ENCODE data around the gene USP16.
"Not testable (repeated sequence)": the region's sequence is repeated elsewhere in the genome, so short reads cannot be mapped to it uniquely, and the experiment has no call there.

The USP16 gene

GRCh38 chr21:29024474-29025327 is at the start of gene USP16:
Gene USP16 (plus strand): TSS chr21:29024668. CDS start chr21:29027914, 3,246 bp downstream.
- DNase-seq (ENCODE audit: low spot score in 2 of 2) (peak; percentile 92 to 94), ATAC-seq (ENCODE audit: low read depth) (peak; percentile 87)
- Mint-ChIP-seq H3K27ac (peak within 1 kb of the TSS; percentile 95), H3K36me3 (no peaks in the 10 kb centered on the region), H3K9me3 (no peaks in the 10 kb centered on the region), H3K27me3 (no peaks in the 10 kb centered on the region), H3K4me3 (peak within 1 kb of the TSS; percentile 97), H3K4me1 (peaks cover 16% of the 10 kb centered on the region)

- peak overlapping the region; percentile 62 for H3K27ac Mint-ChIP-seq
Observed at GRCh38 chr21:28975397-28975796, 49.1 kb upstream of the USP16 start.

GRCh38 chr21:28979092-28979491 is 45.4 kb upstream of the USP16 start:
- no peak for ATAC-seq (ENCODE audit: low read depth)
- H3K9me3 Mint-ChIP-seq = no peaks in the 10 kb centered on the region
- no peak overlapping the region for H3K27ac Mint-ChIP-seq

More at GRCh38 chr21:28975397-28975796, 49.1 kb upstream of the USP16 start:
- no peaks in the 10 kb centered on the region for H3K27me3 Mint-ChIP-seq
- no peak for ATAC-seq (ENCODE audit: low read depth)
- H3K36me3 Mint-ChIP-seq = peaks cover 23% of the 10 kb centered on the region
- DNase-seq (ENCODE audit: low spot score in 2 of 2) = no peak
- H3K4me1 Mint-ChIP-seq = peaks cover 4% of the 10 kb centered on the region
- H3K4me3 Mint-ChIP-seq = no peak overlapping the region
- H3K9me3 Mint-ChIP-seq = no peaks in the 10 kb centered on the region

GRCh38 chr21:28982637-28983036 is 41.8 kb upstream of the USP16 start:
- Mint-ChIP-seq H3K9me3 (no peaks in the 10 kb centered on the region), H3K4me1 (peaks cover 3% of the 10 kb centered on the region), H3K27ac (no peak overlapping the region), H3K4me3 (no peak overlapping the region), H3K27me3 (no peaks in the 10 kb centered on the region), H3K36me3 (peaks cover 20% of the 10 kb centered on the region)
- no peak for DNase-seq (ENCODE audit: low spot score in 2 of 2)
- ATAC-seq (ENCODE audit: low read depth) = no peak

More at GRCh38 chr21:28979092-28979491, 45.4 kb upstream of the USP16 start:
- H3K4me3 Mint-ChIP-seq = no peak overlapping the region
- peaks cover 7% of the 10 kb centered on the region for H3K4me1 Mint-ChIP-seq
- H3K27me3 Mint-ChIP-seq = no peaks in the 10 kb centered on the region
- DNase-seq (ENCODE audit: low spot score in 2 of 2) = no peak
- H3K36me3 Mint-ChIP-seq = peaks cover 25% of the 10 kb centered on the region

GRCh38 chr21:28986677-28987076 is 37.8 kb upstream of the USP16 start:
- Mint-ChIP-seq H3K36me3 (peaks cover 13% of the 10 kb centered on the region), H3K9me3 (no peaks in the 10 kb centered on the region), H3K27me3 (no peaks in the 10 kb centered on the region), H3K4me3 (no peak overlapping the region), H3K27ac (no peak overlapping the region), H3K4me1 (peaks cover 10% of the 10 kb centered on the region)
- DNase-seq (ENCODE audit: low spot score in 2 of 2) (no peak), ATAC-seq (ENCODE audit: low read depth) (no peak)

GRCh38 chr21:28988146-28988545 is 36.3 kb upstream of the USP16 start:
- H3K36me3 Mint-ChIP-seq; ATAC-seq (ENCODE audit: low read depth); H3K27me3 Mint-ChIP-seq; H3K27ac Mint-ChIP-seq; DNase-seq (ENCODE audit: low spot score in 2 of 2); H3K9me3 Mint-ChIP-seq; H3K4me3 Mint-ChIP-seq: not testable (repeated sequence)
- peaks cover 17% of the 10 kb centered on the region for H3K4me1 Mint-ChIP-seq

- no peak for ATAC-seq (ENCODE audit: low read depth)
- peak overlapping the region; percentile 95 for H3K4me3 Mint-ChIP-seq
- DNase-seq (ENCODE audit: low spot score in 2 of 2) = no peak
Observed at GRCh38 chr21:28991861-28992525, 32.5 kb upstream of the USP16 start.

GRCh38 chr21:28992526-28993292 is 31.8 kb upstream of the USP16 start, which contains the start of gene LTN1:
Gene LTN1 (minus strand): TSS chr21:28992877. CDS start chr21:28992805, 72 bp downstream.
- peaks cover 13% of the 10 kb centered on the region for H3K4me1 Mint-ChIP-seq
- H3K36me3 Mint-ChIP-seq = peaks cover 2% of the 10 kb centered on the region
- ATAC-seq (ENCODE audit: low read depth) (peak; percentile 89), DNase-seq (ENCODE audit: low spot score in 2 of 2) (peak; percentile 96 to 97)
- no peaks in the 10 kb centered on the region for H3K9me3 Mint-ChIP-seq
- peak within 1 kb of the TSS; percentile 95 for H3K4me3 Mint-ChIP-seq
- peak within 1 kb of the TSS; percentile 92 for H3K27ac Mint-ChIP-seq
- H3K27me3 Mint-ChIP-seq = no peaks in the 10 kb centered on the region

More at GRCh38 chr21:28991861-28992525, 32.5 kb upstream of the USP16 start:
- peaks cover 2% of the 10 kb centered on the region for H3K36me3 Mint-ChIP-seq
- H3K27ac Mint-ChIP-seq = peak overlapping the region; percentile 92
- H3K4me1 Mint-ChIP-seq = peaks cover 13% of the 10 kb centered on the region
- no peaks in the 10 kb centered on the region for H3K27me3 Mint-ChIP-seq
- H3K9me3 Mint-ChIP-seq = no peaks in the 10 kb centered on the region

- Mint-ChIP-seq H3K27me3 (no peaks in the 10 kb centered on the region), H3K4me3 (peak overlapping the region; percentile 95), H3K36me3 (peaks cover 2% of the 10 kb centered on the region), H3K9me3 (no peaks in the 10 kb centered on the region), H3K4me1 (peaks cover 13% of the 10 kb centered on the region), H3K27ac (peak overlapping the region; percentile 92)
- no peak for ATAC-seq (ENCODE audit: low read depth)
- DNase-seq (ENCODE audit: low spot score in 2 of 2) = no peak
Observed at GRCh38 chr21:28993293-28993629, 31.2 kb upstream of the USP16 start.

GRCh38 chr21:29002442-29003144 is 21.9 kb upstream of the USP16 start:
- peak; percentile 100 for ATAC-seq (ENCODE audit: low read depth)
- peak overlapping the region; percentile 90 for H3K4me3 Mint-ChIP-seq

GRCh38 chr21:29005696-29006095 is 18.8 kb upstream of the USP16 start:
- no peak overlapping the region for H3K27ac Mint-ChIP-seq

More at GRCh38 chr21:29002442-29003144, 21.9 kb upstream of the USP16 start:
- DNase-seq (ENCODE audit: low spot score in 2 of 2) = peak; percentile 91
- Mint-ChIP-seq H3K4me1 (peaks cover 2% of the 10 kb centered on the region), H3K9me3 (no peaks in the 10 kb centered on the region), H3K27ac (peak overlapping the region; percentile 94), H3K36me3 (peaks cover 4% of the 10 kb centered on the region), H3K27me3 (no peaks in the 10 kb centered on the region)

GRCh38 chr21:29007135-29007534 is 17.3 kb upstream of the USP16 start:
- Mint-ChIP-seq H3K27me3 (no peaks in the 10 kb centered on the region), H3K4me3 (no peak overlapping the region), H3K27ac (peak overlapping the region; percentile 3), H3K36me3 (peaks cover 4% of the 10 kb centered on the region), H3K4me1 (peaks cover 2% of the 10 kb centered on the region), H3K9me3 (no peaks in the 10 kb centered on the region)
- no peak for DNase-seq (ENCODE audit: low spot score in 2 of 2)
- ATAC-seq (ENCODE audit: low read depth) = no peak

More at GRCh38 chr21:29005696-29006095, 18.8 kb upstream of the USP16 start:
- ATAC-seq (ENCODE audit: low read depth) = no peak
- peaks cover 2% of the 10 kb centered on the region for H3K4me1 Mint-ChIP-seq
- H3K36me3 Mint-ChIP-seq = peaks cover 4% of the 10 kb centered on the region
- H3K4me3 Mint-ChIP-seq = no peak overlapping the region
- H3K9me3 Mint-ChIP-seq = no peaks in the 10 kb centered on the region
- DNase-seq (ENCODE audit: low spot score in 2 of 2) = no peak
- H3K27me3 Mint-ChIP-seq = no peaks in the 10 kb centered on the region

GRCh38 chr21:29007810-29008209 is 16.7 kb upstream of the USP16 start:
- Mint-ChIP-seq H3K27me3 (no peaks in the 10 kb centered on the region), H3K36me3 (peaks cover 4% of the 10 kb centered on the region), H3K27ac (no peak overlapping the region), H3K4me3 (no peak overlapping the region), H3K4me1 (peaks cover 2% of the 10 kb centered on the region), H3K9me3 (no peaks in the 10 kb centered on the region)
- DNase-seq (ENCODE audit: low spot score in 2 of 2) (no peak), ATAC-seq (ENCODE audit: low read depth) (no peak)

Measured in memory B cell (primary cell).